Measurements from ENCODE around the gene NAALADL2.

The NAALADL2 gene

GRCh38 chr3:175246766-175247165 lies 387.6 kb downstream of the NAALADL2 start:
- Histone ChIP-seq H3K27ac (no peak overlapping the region), H3K4me3 (no peak overlapping the region), H3K9me3 (ENCODE audit: low read depth, low read length) (no peaks in the 10 kb centered on the region), H3K36me3 (ENCODE audit: insufficient read depth, low read length) (no peaks in the 10 kb centered on the region), H3K9ac (ENCODE audit: insufficient read length) (no peak overlapping the region)
- no peak for DNase-seq (ENCODE audit: low read depth, low spot score)
- no peak for TF ChIP-seq FOXP2 (optimal IDR thresholded peaks at IDR 0.05; ENCODE audit: control extremely low read depth, extremely low read length, insufficient read depth)
- TF ChIP-seq POLR2AphosphoS5 (IDR thresholded peaks at IDR 0.05; ENCODE audit: borderline replicate concordance, low read depth, low read length) = no peak
- no peak for TF ChIP-seq EZH2 (IDR thresholded peaks at IDR 0.05)

DNA sequence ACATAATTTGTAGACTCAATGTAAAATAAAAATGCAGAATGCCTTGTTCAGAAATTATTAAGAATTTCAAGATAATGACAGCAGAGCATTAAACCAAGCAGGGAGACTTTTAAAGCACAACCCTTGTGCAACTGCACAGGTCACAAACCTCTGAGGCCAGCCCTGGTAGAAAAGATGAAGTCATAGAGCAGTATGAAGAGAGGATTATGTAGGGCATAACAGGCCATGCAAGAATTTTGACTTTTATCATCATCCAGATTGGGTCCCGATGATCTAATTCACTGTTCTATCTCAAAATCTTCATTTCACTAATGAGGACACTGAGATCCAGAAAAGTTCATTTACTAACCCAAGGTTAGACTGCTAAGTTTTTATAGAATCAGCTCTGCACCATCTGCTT lies 388.5 kb downstream of the NAALADL2 start:
- H3K9ac ChIP-seq (ENCODE audit: insufficient read length) = no peak overlapping the region
- no peaks in the 10 kb centered on the region for H3K9me3 ChIP-seq (ENCODE audit: low read depth, low read length)
- no peak overlapping the region for H3K27ac ChIP-seq
- TF ChIP-seq EZH2 (IDR thresholded peaks at IDR 0.05) = no peak
- TF ChIP-seq FOXP2 (optimal IDR thresholded peaks at IDR 0.05; ENCODE audit: control extremely low read depth, extremely low read length, insufficient read depth) = no peak
- TF ChIP-seq POLR2AphosphoS5 (IDR thresholded peaks at IDR 0.05; ENCODE audit: borderline replicate concordance, low read depth, low read length) = no peak
- no peak for DNase-seq (ENCODE audit: low read depth, low spot score)
- H3K36me3 ChIP-seq (ENCODE audit: insufficient read depth, low read length) = no peaks in the 10 kb centered on the region
- no peak overlapping the region for H3K4me3 ChIP-seq

GRCh38 chr3:175248832-175249231 lies 389.7 kb downstream of the NAALADL2 start:
- no peak overlapping the region for H3K27ac ChIP-seq
- no peak overlapping the region for H3K4me3 ChIP-seq
- no peak for DNase-seq (ENCODE audit: low read depth, low spot score)
- no peaks in the 10 kb centered on the region for H3K9me3 ChIP-seq (ENCODE audit: low read depth, low read length)
- H3K9ac ChIP-seq (ENCODE audit: insufficient read length) = no peak overlapping the region
- H3K36me3 ChIP-seq (ENCODE audit: insufficient read depth, low read length) = no peaks in the 10 kb centered on the region
- TF ChIP-seq POLR2AphosphoS5 (IDR thresholded peaks at IDR 0.05; ENCODE audit: borderline replicate concordance, low read depth, low read length) (no peak), EZH2 (IDR thresholded peaks at IDR 0.05) (no peak), FOXP2 (optimal IDR thresholded peaks at IDR 0.05; ENCODE audit: control extremely low read depth, extremely low read length, insufficient read depth) (no peak)

DNA sequence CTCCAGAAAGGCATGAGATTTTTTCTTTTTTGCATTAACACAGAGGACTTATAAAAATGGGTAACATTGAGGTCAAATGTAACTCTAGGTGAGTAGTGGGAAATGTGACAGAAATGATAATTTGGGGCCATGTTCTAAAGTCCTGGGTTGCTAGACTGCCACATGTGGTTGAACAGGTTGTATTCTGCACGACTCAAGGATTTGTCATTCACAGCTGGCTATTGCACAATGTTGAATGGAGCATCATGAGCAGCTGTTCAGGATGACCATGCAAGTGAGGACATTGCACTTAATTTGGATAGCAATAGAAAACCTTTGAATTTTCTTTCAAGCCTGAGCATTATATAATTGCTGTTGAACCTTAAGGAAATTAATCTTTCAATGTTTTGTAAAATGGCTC lies 396.6 kb downstream of the NAALADL2 start:
- H3K9ac ChIP-seq (ENCODE audit: insufficient read length) = no peak overlapping the region
- no peaks in the 10 kb centered on the region for H3K9me3 ChIP-seq (ENCODE audit: low read depth, low read length)
- no peak overlapping the region for H3K4me3 ChIP-seq
- H3K27ac ChIP-seq = no peak overlapping the region
- no peak for TF ChIP-seq FOXP2 (optimal IDR thresholded peaks at IDR 0.05; ENCODE audit: control extremely low read depth, extremely low read length, insufficient read depth)
- TF ChIP-seq EZH2 (IDR thresholded peaks at IDR 0.05) = no peak
- no peak for TF ChIP-seq POLR2AphosphoS5 (IDR thresholded peaks at IDR 0.05; ENCODE audit: borderline replicate concordance, low read depth, low read length)
- no peaks in the 10 kb centered on the region for H3K36me3 ChIP-seq (ENCODE audit: insufficient read depth, low read length)
- DNase-seq (ENCODE audit: low read depth, low spot score) = no peak

- Histone ChIP-seq H3K36me3 (ENCODE audit: insufficient read depth, low read length) (no peaks in the 10 kb centered on the region), H3K4me3 (no peak overlapping the region), H3K9ac (ENCODE audit: insufficient read length) (no peak overlapping the region), H3K27ac (no peak overlapping the region), H3K9me3 (ENCODE audit: low read depth, low read length) (no peaks in the 10 kb centered on the region)
- no peak for DNase-seq (ENCODE audit: low read depth, low spot score)
- no peak for TF ChIP-seq POLR2AphosphoS5 (IDR thresholded peaks at IDR 0.05; ENCODE audit: borderline replicate concordance, low read depth, low read length)
- no peak for TF ChIP-seq FOXP2 (optimal IDR thresholded peaks at IDR 0.05; ENCODE audit: control extremely low read depth, extremely low read length, insufficient read depth)
- TF ChIP-seq EZH2 (IDR thresholded peaks at IDR 0.05) = no peak
These were observed 398.0 kb downstream of the NAALADL2 start for GRCh38 chr3:175257123-175257522.

DNA sequence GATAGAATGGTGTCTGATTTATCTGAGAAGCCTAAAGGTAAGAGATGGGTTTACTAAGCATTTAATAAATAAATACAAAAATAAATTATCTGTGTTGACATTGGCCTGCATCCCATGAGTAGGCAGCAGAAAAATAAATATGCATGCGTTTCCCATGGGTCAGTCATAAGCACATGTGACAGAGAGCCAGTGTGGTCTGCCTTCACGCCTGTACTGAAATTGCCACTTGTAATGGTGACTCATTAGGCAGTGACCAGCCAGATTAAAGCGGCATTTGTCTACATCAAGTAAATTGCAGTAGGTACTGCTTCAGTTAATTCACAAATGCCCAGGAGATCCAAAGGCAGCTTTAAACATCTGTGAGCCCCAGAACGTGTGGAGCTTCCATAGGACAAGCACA lies 399.6 kb downstream of the NAALADL2 start:
- H3K27ac ChIP-seq = no peak overlapping the region
- no peak for DNase-seq (ENCODE audit: low read depth, low spot score)
- no peaks in the 10 kb centered on the region for H3K9me3 ChIP-seq (ENCODE audit: low read depth, low read length)
- H3K4me3 ChIP-seq = no peak overlapping the region
- no peak overlapping the region for H3K9ac ChIP-seq (ENCODE audit: insufficient read length)
- H3K36me3 ChIP-seq (ENCODE audit: insufficient read depth, low read length) = no peaks in the 10 kb centered on the region
- TF ChIP-seq FOXP2 (optimal IDR thresholded peaks at IDR 0.05; ENCODE audit: control extremely low read depth, extremely low read length, insufficient read depth) = no peak
- no peak for TF ChIP-seq EZH2 (IDR thresholded peaks at IDR 0.05)
- TF ChIP-seq POLR2AphosphoS5 (IDR thresholded peaks at IDR 0.05; ENCODE audit: borderline replicate concordance, low read depth, low read length) = no peak

DNA sequence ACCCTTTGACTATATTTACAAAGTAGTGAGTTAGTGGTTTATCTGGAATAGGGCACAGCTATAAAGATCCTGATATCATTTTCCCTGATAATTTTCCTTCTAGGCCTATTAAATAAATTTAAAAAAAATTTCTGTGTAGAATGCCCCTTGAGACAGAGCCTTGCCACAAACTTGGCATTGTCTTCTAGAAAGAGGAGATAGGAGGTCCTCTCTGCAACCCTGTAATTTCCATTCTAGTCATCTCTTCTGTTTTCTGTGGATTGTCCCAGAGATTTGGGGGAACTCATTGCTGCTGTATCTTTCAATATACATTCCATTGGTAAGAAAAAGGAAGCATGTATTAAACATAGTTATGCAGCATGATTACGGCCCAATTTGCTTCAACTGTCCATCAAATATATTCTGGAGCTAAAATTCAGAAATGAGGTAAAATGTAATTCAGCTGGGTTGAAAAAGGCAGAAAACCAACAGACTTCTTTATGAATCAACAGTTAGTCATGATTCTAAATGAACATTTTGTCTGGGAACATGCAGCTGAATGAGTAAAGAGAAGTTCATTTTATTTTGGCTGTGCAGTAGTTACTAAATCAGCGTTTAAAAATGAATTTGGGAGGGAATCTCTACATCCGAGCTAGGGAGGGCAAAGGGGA lies 401.1 kb downstream of the NAALADL2 start:
- no peaks in the 10 kb centered on the region for H3K36me3 ChIP-seq (ENCODE audit: insufficient read depth, low read length)
- H3K9ac ChIP-seq (ENCODE audit: insufficient read length) = no peak overlapping the region
- H3K27ac ChIP-seq = no peak overlapping the region
- H3K4me3 ChIP-seq = no peak overlapping the region
- no peak for DNase-seq (ENCODE audit: low read depth, low spot score)
- no peaks in the 10 kb centered on the region for H3K9me3 ChIP-seq (ENCODE audit: low read depth, low read length)
- TF ChIP-seq POLR2AphosphoS5 (IDR thresholded peaks at IDR 0.05; ENCODE audit: borderline replicate concordance, low read depth, low read length) (no peak), FOXP2 (optimal IDR thresholded peaks at IDR 0.05; ENCODE audit: control extremely low read depth, extremely low read length, insufficient read depth) (no peak), EZH2 (IDR thresholded peaks at IDR 0.05) (no peak)

- Histone ChIP-seq H3K36me3 (ENCODE audit: insufficient read depth, low read length) (no peaks in the 10 kb centered on the region), H3K9me3 (ENCODE audit: low read depth, low read length) (no peaks in the 10 kb centered on the region), H3K9ac (ENCODE audit: insufficient read length) (no peak overlapping the region), H3K4me3 (no peak overlapping the region), H3K27ac (no peak overlapping the region)
- DNase-seq (ENCODE audit: low read depth, low spot score) = no peak
- TF ChIP-seq EZH2 (IDR thresholded peaks at IDR 0.05) = no peak
- TF ChIP-seq FOXP2 (optimal IDR thresholded peaks at IDR 0.05; ENCODE audit: control extremely low read depth, extremely low read length, insufficient read depth) = no peak
- no peak for TF ChIP-seq POLR2AphosphoS5 (IDR thresholded peaks at IDR 0.05; ENCODE audit: borderline replicate concordance, low read depth, low read length)
These were observed 407.3 kb downstream of the NAALADL2 start for GRCh38 chr3:175266478-175266877.

DNA sequence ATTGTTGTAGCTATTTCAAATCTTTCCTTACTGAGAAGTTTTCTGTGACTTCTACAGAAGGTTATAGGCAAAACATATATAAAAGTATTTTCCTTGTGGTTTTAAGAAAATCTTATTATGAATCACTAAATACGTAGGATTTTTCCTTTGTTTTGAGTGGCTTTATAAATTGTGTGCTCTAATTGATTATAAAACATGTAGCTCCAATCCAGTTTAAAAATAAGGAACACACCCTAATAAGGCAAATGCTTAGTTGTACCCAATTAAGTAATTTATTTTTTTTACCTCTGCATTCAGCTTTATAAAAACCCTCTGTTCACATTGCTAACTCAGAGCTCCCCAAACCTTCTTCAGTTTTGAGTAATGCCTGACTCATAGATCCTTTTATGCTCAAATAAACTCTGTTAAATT lies 408.0 kb downstream of the NAALADL2 start:
- no peak for DNase-seq (ENCODE audit: low read depth, low spot score)
- Histone ChIP-seq H3K4me3 (no peak overlapping the region), H3K9ac (ENCODE audit: insufficient read length) (no peak overlapping the region), H3K27ac (no peak overlapping the region), H3K9me3 (ENCODE audit: low read depth, low read length) (no peaks in the 10 kb centered on the region), H3K36me3 (ENCODE audit: insufficient read depth, low read length) (no peaks in the 10 kb centered on the region)
- TF ChIP-seq FOXP2 (optimal IDR thresholded peaks at IDR 0.05; ENCODE audit: control extremely low read depth, extremely low read length, insufficient read depth) (no peak), POLR2AphosphoS5 (IDR thresholded peaks at IDR 0.05; ENCODE audit: borderline replicate concordance, low read depth, low read length) (no peak), EZH2 (IDR thresholded peaks at IDR 0.05) (no peak)
